ENCODE measurements around the gene FBXL16.

FBXL16 gene

GRCh38 chr16:644556-644955 lies 61.0 kb downstream of the FBXL16 start:
- Histone ChIP-seq H3K27me3 (ENCODE audit: control insufficient read depth in 5 of 5, insufficient read depth in 4 of 5, low read length in 5 of 5) (no peaks in the 10 kb centered on the region), H3K27ac (ENCODE audit: low read depth, low read length) (no peak overlapping the region), H3K4me1 (ENCODE audit: control insufficient read depth in 5 of 5, insufficient read depth in 5 of 5, low read length in 5 of 5) (peaks cover 0 to 67% (median 63%) of the 10 kb centered on the region in 5 donors), H3K36me3 (ENCODE audit: control insufficient read depth in 5 of 5, insufficient read depth in 5 of 5, low read length in 5 of 5) (no peaks in the 10 kb centered on the region), H3K9ac (ENCODE audit: low read length in 5 of 5) (no peak overlapping the region), H3K4me3 (ENCODE audit: low read depth in 1 of 5, low read length in 5 of 5) (no peak overlapping the region), H3K9me3 (ENCODE audit: control insufficient read depth in 5 of 5, low read length in 5 of 5) (no peaks in the 10 kb centered on the region)

GRCh38 chr16:643050-643368 lies 62.6 kb downstream of the FBXL16 start:
- Histone ChIP-seq H3K4me1 (ENCODE audit: control insufficient read depth in 5 of 5, insufficient read depth in 5 of 5, low read length in 5 of 5) (peaks cover 0 to 56% (median 51%) of the 10 kb centered on the region in 5 donors), H3K9me3 (ENCODE audit: control insufficient read depth in 5 of 5, low read length in 5 of 5) (no peaks in the 10 kb centered on the region), H3K4me3 (ENCODE audit: low read depth in 1 of 5, low read length in 5 of 5) (peak overlapping the region in 3 of 5 donors; percentile 48 to 76 (median 73)), H3K9ac (ENCODE audit: low read length in 5 of 5) (peak overlapping the region in 3 of 5 donors; percentile 57 to 77 (median 71)), H3K27ac (ENCODE audit: low read depth, low read length) (peak overlapping the region; percentile 30), H3K36me3 (ENCODE audit: control insufficient read depth in 5 of 5, insufficient read depth in 5 of 5, low read length in 5 of 5) (no peaks in the 10 kb centered on the region), H3K27me3 (ENCODE audit: control insufficient read depth in 5 of 5, insufficient read depth in 4 of 5, low read length in 5 of 5) (no peaks in the 10 kb centered on the region)

Measured in subcutaneous abdominal adipose tissue (tissue), 5 donors.